Fibroblast of mammary gland (primary cell): ENCODE data around the gene IL17RD.

Experiments used
- DNase-seq: peaks from one replicate; pipeline ENCODE4 v3.0.0-alpha.2; 2010; ENCODE audit warnings: low read depth
- H3K4me3 ChIP-seq: 2 replicates; pipeline ENCODE4 v1.5.1; 2011; ENCODE audit warnings: low read depth, mild to moderate bottlenecking, low read length, moderate library complexity; ENCODE audit not compliant: control insufficient read depth
- CTCF ChIP-seq: conservative IDR thresholded peaks from 2 replicates; pipeline ENCODE4 v1.5.1; 2011; ENCODE audit warnings: low read depth, low read length, inconsistent platforms; ENCODE audit not compliant: control insufficient read depth, insufficient read depth

Gene IL17RD

GRCh38 chr3:57152151-57153143 lies 12.7 kb downstream of the IL17RD start:
- no peak overlapping the region for H3K4me3 ChIP-seq
- peak; percentile 34 for TF ChIP-seq CTCF

GRCh38 chr3:57151749-57152148 lies 13.4 kb downstream of the IL17RD start:
- H3K4me3 ChIP-seq = no peak overlapping the region
- no peak for TF ChIP-seq CTCF
- DNase-seq = no peak

More at GRCh38 chr3:57152151-57153143, 12.7 kb downstream of the IL17RD start:
- no peak for DNase-seq

GRCh38 chr3:57151021-57151449 lies 14.1 kb downstream of the IL17RD start:
- no peak overlapping the region for H3K4me3 ChIP-seq
- no peak for TF ChIP-seq CTCF
- peak; percentile 46 for DNase-seq

GRCh38 chr3:57150113-57150581 lies 15.0 kb downstream of the IL17RD start:
- H3K4me3 ChIP-seq = no peak overlapping the region
- DNase-seq = no peak
- no peak for TF ChIP-seq CTCF

GRCh38 chr3:57147071-57147470 lies 18.1 kb downstream of the IL17RD start:
- DNase-seq = no peak
- TF ChIP-seq CTCF = no peak
- no peak overlapping the region for H3K4me3 ChIP-seq

GRCh38 chr3:57145852-57146251 lies 19.3 kb downstream of the IL17RD start:
- TF ChIP-seq CTCF = no peak
- no peak for DNase-seq

More at GRCh38 chr3:57145852-57146251, 19.3 kb downstream of the IL17RD start:
- H3K4me3 ChIP-seq = no peak overlapping the region
